HepG2 (cell line): ENCODE results near the gene AFTPH. TPM values are rescaled to one million over a fixed set of nuclear protein-coding genes. Genes with fewer than 3 reads are reported as not detected.
A peak's percentile ranks its signal among the peaks of the same experiment; 100 is the strongest.

Source experiments
- ATAC-seq: fragments of 200-7000 bp; cut with Tn5 transposase; 3 replicates; pipeline ENCODE4 v1.9.1; 2020; ENCODE audit warnings: mild to moderate bottlenecking, moderate library complexity
- BruUV-seq: library from RNA; stranded (reverse); fragments of 400-500 nt; replicated peaks from 2 replicates; lab custom pipeline; 2021; lab: Mats Ljungman, UMichigan
- CTCF ChIA-PET: fragments of 300-600 bp; formaldehyde crosslinking; extraction: SDS; loops from one replicate; lab custom pipeline; 2021; ENCODE audit warnings: low total read pairs, inconsistent platforms, low intra/inter-chr PET ratio; lab: Yijun Ruan, JAX
- POLR2A ChIA-PET: fragments of 350-600 bp; sonication (Branson Sonifier 250); formaldehyde crosslinking; loops from one replicate; lab custom pipeline; 2020; ENCODE audit warnings: antibody characterized with exemption, inconsistent platforms; lab: Yijun Ruan, JAX
- DNase-seq: peaks from one replicate; pipeline ENCODE4 v3.0.0-alpha.2; 2015; ENCODE audit warnings: low spot score
- FAIRE-seq: peaks from 3 replicates; lab custom pipeline; 2011; peaks lifted over from hg19 to GRCh38; lab: Jason Lieb, UNC
- H2AFZ ChIP-seq: one replicate; pipeline ENCODE4 v1.6.1; 2011; ENCODE audit warnings: low read length, inconsistent platforms
- H3K27ac ChIP-seq: fragments of 300-600 bp; 3 replicates; pipeline ENCODE4 v1.8.0; 2011; ENCODE audit warnings: mixed run types, mild to moderate bottlenecking, mixed read lengths, low read length, inconsistent platforms; ENCODE audit not compliant: insufficient read depth; ENCODE audit errors: extremely low read length
- H3K27me3 ChIP-seq, 2 experiments: fragments of 200-600 bp in 1 of 2; 2 replicates in 1 of 2; 3 replicates in 1 of 2; pipeline versions ENCODE4 v1.6.0 to v1.8.0; 2011; ENCODE audit warnings: low read length in 2 of 2, mild to moderate bottlenecking in 2 of 2, moderate library complexity in 2 of 2, inconsistent platforms in 1 of 2; ENCODE audit not compliant: insufficient read depth in 2 of 2, control insufficient read depth in 1 of 2
- H3K36me3 ChIP-seq, 2 experiments: fragments of 200-600 bp in 1 of 2; replicated peaks in 1 of 2; 2 replicates in 1 of 2; 3 replicates in 1 of 2; pipeline versions ENCODE4 v1.5.1 to v1.8.0; 2011; ENCODE audit warnings: low read length in 2 of 2, inconsistent platforms in 1 of 2; ENCODE audit not compliant: insufficient read depth in 2 of 2, control insufficient read depth in 1 of 2
- H3K4me1 ChIP-seq: 2 replicates; pipeline ENCODE4 v1.5.1; 2012; ENCODE audit warnings: low read length, inconsistent platforms; ENCODE audit not compliant: insufficient read depth
- H3K4me2 ChIP-seq: 2 replicates; pipeline ENCODE4 v1.6.0; 2011; ENCODE audit warnings: low read depth, low read length, inconsistent platforms
- H3K4me3 ChIP-seq, 3 experiments: fragments of 200-600 bp in 1 of 3; sonication (generic), shearing (Covaris generic) in 1 of 3; replicated peaks in 1 of 3; 2 replicates each; pipeline ENCODE4 v1.5.1; 2011 to 2016; ENCODE audit warnings: low read length in 3 of 3, inconsistent platforms in 2 of 3, low read depth in 2 of 3, mild to moderate bottlenecking in 2 of 3, control low read depth in 1 of 3, mixed read lengths in 1 of 3; ENCODE audit not compliant: insufficient read depth in 1 of 3
- H3K79me2 ChIP-seq: one replicate; pipeline ENCODE4 v1.6.1; 2011; ENCODE audit warnings: low read length, inconsistent platforms; ENCODE audit not compliant: insufficient read depth
- H3K9ac ChIP-seq: 2 replicates; pipeline ENCODE4 v1.6.0; 2011; ENCODE audit warnings: mild to moderate bottlenecking, low read depth, low read length, inconsistent platforms; ENCODE audit not compliant: insufficient read depth
- H3K9me3 ChIP-seq: 2 replicates; pipeline ENCODE4 v1.5.1; 2012; ENCODE audit warnings: mild to moderate bottlenecking, low read length
- H4K20me1 ChIP-seq: 2 replicates; pipeline ENCODE4 v1.6.0; 2011; ENCODE audit warnings: inconsistent platforms, mild to moderate bottlenecking, low read length, moderate library complexity; ENCODE audit not compliant: insufficient read depth
- ARID5B ChIP-seq: IDR thresholded peaks from 2 replicates; pipeline ENCODE4 v1.4.0; 2020; ENCODE audit warnings: mild to moderate bottlenecking, missing genetic modification reagents
- BCLAF1 ChIP-seq: fragments of 450-650 bp; IDR thresholded peaks from 2 replicates; pipeline ENCODE4 v1.6.1; 2017; ENCODE audit warnings: mild to moderate bottlenecking
- GMEB1 ChIP-seq: sonication (generic); formaldehyde crosslinking; IDR thresholded peaks from 2 replicates; pipeline ENCODE4 v1.5.1; 2020; ENCODE audit warnings: missing genetic modification reagents, mild to moderate bottlenecking, borderline replicate concordance
- IKZF1 ChIP-seq: fragments of 450-650 bp; IDR thresholded peaks from 2 replicates; pipeline ENCODE4 v1.7.1; 2016
- NFYC ChIP-seq: IDR thresholded peaks from 2 replicates; pipeline ENCODE4 v1.6.1; 2016; ENCODE audit warnings: missing genetic modification reagents, missing compliant biosample characterization
- PCBP1 ChIP-seq: fragments of 200-400 bp; formaldehyde crosslinking; IDR thresholded peaks from 2 replicates; pipeline ENCODE4 v1.6.1; 2017; ENCODE audit warnings: mild to moderate bottlenecking, low read depth, low read length, borderline replicate concordance
- PHF8 ChIP-seq: sonication (generic); formaldehyde crosslinking; IDR thresholded peaks from 2 replicates; pipeline ENCODE4 v1.5.0; 2020; ENCODE audit warnings: missing genetic modification reagents
- RFX5 ChIP-seq: IDR thresholded peaks from 2 replicates; pipeline ENCODE4 v1.6.1; 2011; ENCODE audit warnings: low read depth, low read length, improper control_type of control experiment
- SMYD3 ChIP-seq: sonication (generic); formaldehyde crosslinking; IDR thresholded peaks from 2 replicates; pipeline ENCODE4 v1.8.1; 2023; ENCODE audit warnings: mild to moderate bottlenecking, missing genetic modification reagents
- TCF7 ChIP-seq: sonication (generic); IDR thresholded peaks from 2 replicates; pipeline ENCODE4 v1.6.1; 2016; ENCODE audit warnings: antibody characterized with exemption, low read depth
- ZMAT3 ChIP-seq: sonication (generic); formaldehyde crosslinking; conservative IDR thresholded peaks from 2 replicates; pipeline ENCODE4 v1.7.0; 2021; ENCODE audit warnings: missing genetic modification reagents
- ZNF234 ChIP-seq: sonication (generic); formaldehyde crosslinking; conservative IDR thresholded peaks from 2 replicates; pipeline ENCODE4 v1.5.1; 2020; ENCODE audit warnings: mild to moderate bottlenecking, missing genetic modification reagents
- ZNF362 ChIP-seq: sonication (generic); formaldehyde crosslinking; IDR thresholded peaks from 2 replicates; pipeline ENCODE4 v1.4.0; 2020; ENCODE audit warnings: missing genetic modification reagents, mild to moderate bottlenecking, borderline replicate concordance
- ZNF776 ChIP-seq: sonication (generic); formaldehyde crosslinking; IDR thresholded peaks from 2 replicates; pipeline ENCODE4 v1.4.0; 2020; ENCODE audit warnings: mild to moderate bottlenecking, missing genetic modification reagents
- WGBS: methylation state at CpG from one replicate; pipeline ENCODE4 v1.1.6; 2017; ENCODE audit warnings: low lambda C conversion rate; 5-methylcytosine and 5-hydroxymethylcytosine counted together
- in situ Hi-C: cut with HindIII; loops from 2 replicates; pipeline ENCODE4 v1.10.0; 2017; ENCODE audit warnings: low pct_unique_long_range_greater_than_20kb; ENCODE audit not compliant: extremely low pct_ligation_motif_present
- intact Hi-C: fragments of 100-400 bp; cut with micrococcal nuclease; formaldehyde crosslinking; loops from one replicate; pipeline ENCODE4 v1.10.0; 2022; ENCODE audit not compliant: unreplicated experiment
- polyA plus RNA-seq, 8 experiments: library from polyadenylated mRNA; depleted of rRNA in 3 of 8; stranded (reverse) in 7 of 8; unstranded in 1 of 8; fragments of >200 nt; fragmentation: Illumina TruSeq in 4 of 8; extraction: Trizol in 4 of 8; gene quantifications; 2 replicates each; pipeline versions ENCODE4 v1.2.1 to v1.2.3, GENCODE V29; 2011 to 2016; ENCODE audit warnings: low read depth in 4 of 8, missing spikeins in 1 of 8, mixed read lengths in 1 of 8; ENCODE audit not compliant: insufficient read depth in 1 of 8
- total RNA-seq, 5 experiments: library from RNA; depleted of rRNA; stranded (reverse); fragments of >200 nt; fragmentation: Illumina TruSeq; extraction: Trizol; gene quantifications; 2 replicates each; pipeline ENCODE4 v1.2.3, GENCODE V29; 2016; ENCODE audit warnings: low read depth in 1 of 5

Gene AFTPH
- total and polyA plus RNA-seq, 2 of the 13 experiments (the other 11 are each of a cell fraction or from before 2014, with no cell fraction given): 27.5 to 36.8 TPM

GRCh38 chr2:64516651-64517510 lies 7.2 kb upstream of the AFTPH start:
- FAIRE-seq (peak; percentile 23), ATAC-seq (peak; percentile 78), DNase-seq (peak; percentile 74)
- no TSS peak for BruUV-seq
- in situ Hi-C loops (no loop called here), intact Hi-C loops (no loop called here)
- peak overlapping the region; percentile 94 for H2AFZ ChIP-seq
- H3K4me3 ChIP-seq: peak overlapping the region; percentile 11 to 58 (median 34); a peak in 5 of 6 replicates
- H3K9me3 ChIP-seq: no peaks in the 10 kb centered on the region
- POLR2A ChIA-PET: interaction anchor here (1.0 to 1.5 kb wide), 2 partner anchors 25 to 137 kb away, joined by 3 to 4 read pairs; no protein-coding TSS in a partner anchor
- H4K20me1 ChIP-seq: no peaks in the 10 kb centered on the region
- peaks cover 52% of the 10 kb centered on the region for H3K4me1 ChIP-seq
- CTCF ChIA-PET: no interaction called here
- no peaks in the 10 kb centered on the region for H3K27me3 ChIP-seq
- no peaks in the 10 kb centered on the region for H3K36me3 ChIP-seq
- peak overlapping the region; percentile 46 for H3K9ac ChIP-seq
- WGBS: 3% methylated on average over 6 of the region's 7 CpGs
- H3K27ac ChIP-seq: peak overlapping the region; percentile 22
- no peaks in the 10 kb centered on the region for H3K79me2 ChIP-seq
- H3K4me2 ChIP-seq: peak overlapping the region; percentile 93
- TF ChIP-seq PCBP1 (no peak), IKZF1 (no peak), TCF7 (no peak), RFX5 (no peak), ZNF362 (CRISPR knock-in tag) (no peak), NFYC (CRISPR knock-in tag) (no peak), ARID5B (CRISPR knock-in tag) (peak; percentile 92), SMYD3 (CRISPR knock-in tag) (0 out of 2 replicates have a peak, but pooled peaks have one; percentile 19), ZNF776 (CRISPR knock-in tag) (no peak), ZNF234 (CRISPR knock-in tag) (no peak), ZMAT3 (CRISPR knock-in tag) (no peak), BCLAF1 (no peak), GMEB1 (CRISPR knock-in tag) (no peak), PHF8 (CRISPR knock-in tag) (peak; percentile 30; the same call in 1 of the 2 replicates)
